Nephron (organoid): ENCODE results near the gene TAF4.

Source experiments
- H3K27ac Mint-ChIP-seq, 3 experiments: 2 replicates each; pipeline ENCODE4 v1.8.0; 2020; ENCODE audit warnings: mixed read lengths in 3 of 3, mild to moderate bottlenecking in 2 of 3, moderate library complexity in 1 of 3
- H3K27me3 Mint-ChIP-seq: 2 replicates; pipeline ENCODE4 v1.8.0; 2021; ENCODE audit warnings: low read depth, mild to moderate bottlenecking, moderate library complexity, mixed read lengths
- H3K36me3 Mint-ChIP-seq: 2 replicates; pipeline ENCODE4 v1.8.0; 2020; ENCODE audit warnings: low read depth, mixed read lengths
- H3K4me1 Mint-ChIP-seq: 2 replicates; pipeline ENCODE4 v1.8.0; 2020; ENCODE audit warnings: mixed read lengths
- H3K4me3 Mint-ChIP-seq, 3 experiments: 2 replicates each; pipeline ENCODE4 v1.8.0; 2020; ENCODE audit warnings: mild to moderate bottlenecking in 3 of 3, mixed read lengths in 3 of 3, moderate library complexity in 2 of 3
- H3K9me3 Mint-ChIP-seq: 2 replicates; pipeline ENCODE4 v1.8.0; 2020; ENCODE audit warnings: mixed read lengths
- CTCF ChIP-seq, 3 experiments: fragments of 200-600 bp; sonication (generic); IDR thresholded peaks; one replicate each; pipeline ENCODE4 v1.5.0; 2021; ENCODE audit warnings: antibody characterized with exemption in 3 of 3; ENCODE audit not compliant: unreplicated experiment in 3 of 3

TAF4 gene

DNA sequence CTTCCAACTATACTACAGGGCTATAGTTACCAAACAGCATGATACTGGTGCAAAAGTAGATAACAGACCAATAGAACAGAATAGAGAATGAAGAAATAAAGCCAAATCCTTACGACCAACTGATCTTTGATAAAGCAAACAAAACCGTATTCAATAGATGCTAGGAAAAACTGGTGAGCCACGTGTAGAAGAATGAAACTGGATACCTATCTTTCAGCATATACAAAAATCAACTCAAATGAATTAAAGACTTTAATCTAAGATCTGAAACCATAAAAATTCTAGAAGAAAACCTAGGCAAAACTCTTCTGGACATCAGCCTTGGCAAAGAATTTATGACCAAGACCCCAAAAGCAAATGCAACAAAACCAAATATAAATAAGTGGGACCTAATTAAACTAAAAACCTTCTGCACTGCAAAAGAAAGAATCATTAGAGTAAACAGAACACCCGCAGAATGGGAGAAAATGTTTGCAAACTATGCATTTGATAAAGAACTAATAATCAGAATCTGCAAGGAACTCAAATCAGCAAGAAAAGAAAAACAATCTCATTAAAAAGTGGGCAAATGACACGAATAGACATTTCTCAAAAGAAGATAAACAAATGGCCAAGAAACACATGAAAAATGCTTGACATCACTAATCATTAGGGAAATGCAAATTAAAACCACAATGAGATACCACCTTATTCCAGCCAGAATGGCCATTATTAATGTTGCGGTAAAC, 109.8 kb downstream of the TAF4 start:
- no peaks in the 10 kb centered on the region for H3K9me3 Mint-ChIP-seq
- TF ChIP-seq CTCF (IDR thresholded peaks at IDR 0.05; ENCODE audit: unreplicated experiment in 3 of 3): no peak
- no peak overlapping the region for H3K27ac Mint-ChIP-seq
- H3K27me3 Mint-ChIP-seq: peaks cover 16% of the 10 kb centered on the region
- H3K4me1 Mint-ChIP-seq: no peaks in the 10 kb centered on the region
- no peak overlapping the region for H3K4me3 Mint-ChIP-seq
- H3K36me3 Mint-ChIP-seq: no peaks in the 10 kb centered on the region

DNA sequence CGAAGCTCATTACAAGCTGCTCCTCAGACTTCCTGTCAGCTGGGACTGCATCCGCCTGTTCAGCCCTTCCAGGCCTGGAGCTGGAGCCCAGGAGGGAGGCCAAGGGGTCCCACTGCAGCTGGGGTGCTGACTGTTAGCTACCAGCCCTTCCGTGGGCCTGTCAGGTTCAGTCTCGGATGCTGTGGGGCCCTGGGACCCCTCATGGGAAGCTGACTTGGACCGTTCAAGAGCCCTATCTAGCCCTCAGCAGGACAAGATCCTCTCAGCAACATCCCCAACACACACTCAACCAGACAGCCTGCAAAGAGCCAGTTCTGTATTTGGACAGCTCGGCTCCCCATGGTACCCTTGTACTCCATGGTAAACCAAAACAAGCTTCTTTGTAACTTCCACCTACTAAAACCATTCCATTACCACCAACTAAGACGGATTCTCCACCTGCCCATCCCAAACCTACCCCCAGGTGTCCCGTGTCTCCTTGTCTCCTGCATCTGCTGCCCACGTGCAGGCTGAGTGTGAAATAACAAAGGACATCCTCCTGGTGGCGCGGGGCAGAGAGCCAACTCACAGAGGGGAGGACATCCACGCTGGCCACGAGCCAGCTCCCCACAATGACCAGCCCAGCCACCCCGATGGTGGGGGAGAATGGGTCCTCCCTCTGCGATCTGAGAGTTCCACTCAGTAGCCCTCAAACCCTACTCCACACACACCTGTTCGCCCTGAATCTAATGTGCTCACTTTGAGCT, 111.2 kb downstream of the TAF4 start:
- H3K9me3 Mint-ChIP-seq: no peaks in the 10 kb centered on the region
- no peak overlapping the region for H3K4me3 Mint-ChIP-seq
- no peaks in the 10 kb centered on the region for H3K36me3 Mint-ChIP-seq
- TF ChIP-seq CTCF (IDR thresholded peaks at IDR 0.05; ENCODE audit: unreplicated experiment in 3 of 3): no peak
- no peak overlapping the region for H3K27ac Mint-ChIP-seq
- H3K27me3 Mint-ChIP-seq: peaks cover 16% of the 10 kb centered on the region
- H3K4me1 Mint-ChIP-seq: no peaks in the 10 kb centered on the region

- Mint-ChIP-seq H3K9me3 (no peaks in the 10 kb centered on the region), H3K4me3 (no peak overlapping the region), H3K36me3 (no peaks in the 10 kb centered on the region), H3K27me3 (peaks cover 19% of the 10 kb centered on the region), H3K4me1 (no peaks in the 10 kb centered on the region), H3K27ac (no peak overlapping the region)
- TF ChIP-seq CTCF (IDR thresholded peaks at IDR 0.05; ENCODE audit: unreplicated experiment in 3 of 3): no peak
These were observed 112.4 kb downstream of the TAF4 start for GRCh38 chr20:61953037-61954021.

DNA sequence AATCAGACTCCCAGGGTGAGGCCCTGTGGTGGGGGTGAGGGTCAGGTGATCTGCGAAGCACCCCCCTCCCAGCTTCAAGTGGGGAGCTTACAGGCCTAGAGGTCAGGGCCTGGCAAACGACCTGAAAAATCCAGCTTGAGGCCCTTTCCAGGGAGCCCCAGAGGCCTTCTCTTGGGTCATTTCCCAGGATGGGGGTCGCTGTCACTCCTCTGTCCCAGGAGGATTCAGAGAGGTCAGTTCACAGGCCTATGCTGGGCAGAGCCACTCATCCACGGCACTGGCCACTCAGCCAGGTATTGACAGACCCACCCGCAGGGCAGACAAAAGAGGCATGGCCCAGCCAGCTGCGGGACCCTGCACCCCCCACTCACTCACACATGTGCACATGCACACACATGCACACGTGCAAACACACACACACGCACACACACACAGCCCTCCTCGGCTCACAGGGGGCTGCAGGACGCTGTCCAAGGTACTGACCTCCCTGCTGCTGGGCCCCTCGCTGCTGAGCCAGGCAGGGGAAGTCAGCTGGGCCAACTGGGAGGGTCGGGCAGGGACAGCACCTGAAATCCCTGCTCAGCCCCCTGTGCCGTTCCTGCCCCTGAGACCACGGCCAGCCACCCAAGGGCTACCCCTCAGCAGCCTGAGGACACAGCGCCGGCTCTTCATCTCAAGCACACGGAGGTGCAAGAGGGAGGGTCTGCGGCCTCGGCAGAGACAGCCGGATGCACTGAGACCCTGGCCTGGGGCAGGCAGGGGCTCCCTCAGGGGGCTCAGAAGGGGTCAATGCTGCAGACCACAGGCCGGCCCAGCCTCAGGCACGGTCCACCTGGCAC, 113.8 kb downstream of the TAF4 start:
- Mint-ChIP-seq H3K27me3 (peaks cover 18% of the 10 kb centered on the region), H3K36me3 (no peaks in the 10 kb centered on the region), H3K9me3 (no peaks in the 10 kb centered on the region), H3K27ac (no peak overlapping the region), H3K4me1 (no peaks in the 10 kb centered on the region), H3K4me3 (no peak overlapping the region)
- TF ChIP-seq CTCF (IDR thresholded peaks at IDR 0.05; ENCODE audit: unreplicated experiment in 3 of 3): no peak

DNA sequence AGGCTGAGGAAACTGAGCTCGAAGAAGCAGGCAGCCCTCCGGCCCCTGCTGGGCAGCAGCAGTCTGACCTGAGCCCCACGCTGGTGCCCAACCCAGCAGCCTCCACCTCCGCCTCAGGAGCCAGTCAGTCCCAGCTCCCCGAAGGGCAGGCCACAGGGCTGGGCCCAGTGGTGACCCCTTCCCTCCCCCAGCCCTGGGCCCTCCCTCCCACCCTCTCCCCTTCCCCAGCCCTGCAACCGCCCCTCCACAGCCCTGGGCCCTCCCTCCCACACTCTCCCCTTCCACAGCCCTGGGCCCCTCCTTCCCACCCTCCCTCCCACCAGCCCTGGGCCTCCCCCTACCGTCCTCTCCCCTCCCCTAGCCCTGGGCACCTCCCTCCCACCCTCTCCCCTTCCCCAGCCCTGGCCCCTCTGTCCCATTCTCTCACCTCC, 115.0 kb downstream of the TAF4 start:
- Mint-ChIP-seq H3K27me3 (peaks cover 18% of the 10 kb centered on the region), H3K27ac (no peak overlapping the region), H3K36me3 (no peaks in the 10 kb centered on the region), H3K4me3 (no peak overlapping the region), H3K4me1 (no peaks in the 10 kb centered on the region), H3K9me3 (no peaks in the 10 kb centered on the region)
- no peak for TF ChIP-seq CTCF (IDR thresholded peaks at IDR 0.05; ENCODE audit: unreplicated experiment in 3 of 3)
